22Rv1 (cell line): ENCODE results near the gene CMSS1.

Experiments
- H3K27ac ChIP-seq: fragments of 450-650 bp; 2 replicates; pipeline ENCODE4 v1.5.1; 2017
- CTCF ChIP-seq: fragments of 450-650 bp; IDR thresholded peaks from 2 replicates; pipeline ENCODE4 v1.5.1; 2017; ENCODE audit warnings: mild to moderate bottlenecking
- ZFX ChIP-seq: fragments of 450-650 bp; IDR thresholded peaks from 2 replicates; pipeline ENCODE4 v1.6.1; 2017; ENCODE audit warnings: antibody characterized with exemption, borderline replicate concordance

The CMSS1 gene

GRCh38 chr3:100198579-100199269 is 381.1 kb downstream of the CMSS1 start:
- TF ChIP-seq ZFX = no peak
- no peak for TF ChIP-seq CTCF
- no peak overlapping the region for H3K27ac ChIP-seq

- no peak overlapping the region for H3K27ac ChIP-seq
- TF ChIP-seq ZFX (no peak), CTCF (no peak)
Observed at GRCh38 chr3:100205171-100205570, 387.5 kb downstream of the CMSS1 start.

DNA sequence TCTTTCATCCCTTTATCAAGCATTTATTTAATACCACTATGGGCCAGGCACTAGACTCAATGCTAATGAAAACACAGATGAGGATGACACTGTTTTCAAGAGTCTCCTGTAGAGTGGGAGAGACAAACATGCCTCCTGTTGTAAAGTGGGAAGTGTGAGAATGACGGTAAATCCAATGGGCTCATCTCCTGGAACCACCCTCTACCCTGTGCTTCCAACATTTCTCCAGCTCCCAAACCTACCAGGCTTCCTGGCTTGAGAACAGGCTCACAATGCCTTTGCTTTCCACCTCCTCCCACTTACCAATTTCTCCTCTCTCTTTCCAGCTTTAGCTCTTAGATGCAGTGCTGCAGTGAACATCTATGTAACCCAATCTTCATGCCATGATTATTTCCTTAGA is 389.0 kb downstream of the CMSS1 start:
- H3K27ac ChIP-seq = no peak overlapping the region
- TF ChIP-seq ZFX (no peak), CTCF (no peak)

- H3K27ac ChIP-seq = no peak overlapping the region
- TF ChIP-seq ZFX (no peak), CTCF (no peak)
Observed at GRCh38 chr3:100207886-100208285, 390.2 kb downstream of the CMSS1 start.

- H3K27ac ChIP-seq = no peak overlapping the region
- no peak for TF ChIP-seq ZFX
- TF ChIP-seq CTCF = no peak
Observed at GRCh38 chr3:100209169-100209568, 391.5 kb downstream of the CMSS1 start.

DNA sequence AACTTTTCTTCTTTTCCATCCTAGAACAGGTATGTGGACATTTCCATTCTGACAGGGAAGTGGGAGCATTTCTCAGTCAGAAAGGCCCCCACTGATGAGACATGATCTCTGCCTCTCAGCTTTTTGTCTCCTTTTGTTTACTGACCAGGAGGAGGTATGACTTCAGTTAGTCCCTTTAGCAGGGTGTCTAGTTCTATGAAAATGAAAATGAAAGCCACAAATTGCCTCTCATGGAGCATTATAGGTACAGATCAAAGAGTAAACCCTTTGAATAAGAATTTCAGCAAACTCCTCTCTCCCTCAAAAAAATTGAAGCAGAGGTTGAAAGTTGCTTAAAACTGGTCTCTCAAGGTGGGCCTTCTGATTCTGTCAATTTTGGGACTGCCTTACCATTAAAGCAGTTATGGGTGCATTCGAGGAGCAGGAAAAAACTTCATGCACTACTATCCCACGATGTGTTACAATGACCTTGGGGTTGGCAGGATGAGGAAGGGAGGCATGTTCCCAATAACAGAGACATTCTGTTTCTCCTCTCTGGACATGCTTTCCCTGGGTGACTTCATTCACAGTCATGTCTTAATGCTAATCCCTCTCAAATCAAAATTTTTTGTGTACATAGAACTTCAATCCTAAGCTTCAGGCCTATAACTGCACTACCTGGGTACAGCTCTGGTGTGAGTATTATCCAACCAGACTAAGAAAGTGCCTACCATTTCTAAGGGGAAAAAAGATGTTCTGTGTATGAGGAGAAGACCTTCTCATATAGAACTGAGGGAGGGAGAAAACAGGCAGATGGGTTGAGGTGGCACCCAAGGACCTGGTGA is 392.5 kb downstream of the CMSS1 start:
- no peak overlapping the region for H3K27ac ChIP-seq
- TF ChIP-seq ZFX = no peak

GRCh38 chr3:100210772-100211135 is 393.1 kb downstream of the CMSS1 start:
- H3K27ac ChIP-seq = no peak overlapping the region
- TF ChIP-seq ZFX (no peak), CTCF (no peak)
